ENCODE measurements around the gene SCGN.

The SCGN gene

DNA sequence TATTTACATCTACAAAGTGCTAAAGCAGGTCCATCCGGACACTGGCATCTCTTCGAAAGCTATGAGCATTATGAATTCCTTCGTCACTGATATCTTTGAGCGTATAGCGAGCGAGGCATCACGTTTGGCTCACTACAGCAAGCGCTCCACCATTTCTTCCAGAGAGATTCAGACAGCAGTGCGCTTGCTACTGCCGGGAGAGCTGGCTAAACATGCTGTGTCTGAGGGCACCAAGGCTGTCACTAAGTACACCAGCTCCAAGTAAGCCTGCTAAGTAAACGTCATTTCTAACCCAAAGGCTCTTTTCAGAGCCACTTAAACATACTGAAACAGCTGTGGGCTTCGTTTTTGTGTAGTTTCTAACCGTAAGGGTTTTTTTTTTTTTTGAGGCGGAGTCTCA is 75.0 kb downstream of the SCGN start:
- TF ChIP-seq, protein P1, sequence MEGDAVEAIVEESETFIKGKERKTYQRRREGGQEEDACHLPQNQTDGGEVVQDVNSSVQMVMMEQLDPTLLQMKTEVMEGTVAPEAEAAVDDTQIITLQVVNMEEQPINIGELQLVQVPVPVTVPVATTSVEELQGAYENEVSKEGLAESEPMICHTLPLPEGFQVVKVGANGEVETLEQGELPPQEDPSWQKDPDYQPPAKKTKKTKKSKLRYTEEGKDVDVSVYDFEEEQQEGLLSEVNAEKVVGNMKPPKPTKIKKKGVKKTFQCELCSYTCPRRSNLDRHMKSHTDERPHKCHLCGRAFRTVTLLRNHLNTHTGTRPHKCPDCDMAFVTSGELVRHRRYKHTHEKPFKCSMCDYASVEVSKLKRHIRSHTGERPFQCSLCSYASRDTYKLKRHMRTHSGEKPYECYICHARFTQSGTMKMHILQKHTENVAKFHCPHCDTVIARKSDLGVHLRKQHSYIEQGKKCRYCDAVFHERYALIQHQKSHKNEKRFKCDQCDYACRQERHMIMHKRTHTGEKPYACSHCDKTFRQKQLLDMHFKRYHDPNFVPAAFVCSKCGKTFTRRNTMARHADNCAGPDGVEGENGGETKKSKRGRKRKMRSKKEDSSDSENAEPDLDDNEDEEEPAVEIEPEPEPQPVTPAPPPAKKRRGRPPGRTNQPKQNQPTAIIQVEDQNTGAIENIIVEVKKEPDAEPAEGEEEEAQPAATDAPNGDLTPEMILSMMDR (IDR thresholded peaks at IDR 0.05; ENCODE audit: low read depth, low read length, missing control alignments): no peak
- no peak for DNase-seq (ENCODE audit: low read depth)
- no peak overlapping the region for H3K4me3 ChIP-seq (ENCODE audit: low read depth, low read length)

- H3K4me3 ChIP-seq (ENCODE audit: low read depth, low read length): no peak overlapping the region
- TF ChIP-seq, protein P1 (IDR thresholded peaks at IDR 0.05; ENCODE audit: low read depth, low read length, missing control alignments): no peak
- no peak for DNase-seq (ENCODE audit: low read depth)
These were observed 78.9 kb downstream of the SCGN start for GRCh38 chr6:25730907-25731306.

DNA sequence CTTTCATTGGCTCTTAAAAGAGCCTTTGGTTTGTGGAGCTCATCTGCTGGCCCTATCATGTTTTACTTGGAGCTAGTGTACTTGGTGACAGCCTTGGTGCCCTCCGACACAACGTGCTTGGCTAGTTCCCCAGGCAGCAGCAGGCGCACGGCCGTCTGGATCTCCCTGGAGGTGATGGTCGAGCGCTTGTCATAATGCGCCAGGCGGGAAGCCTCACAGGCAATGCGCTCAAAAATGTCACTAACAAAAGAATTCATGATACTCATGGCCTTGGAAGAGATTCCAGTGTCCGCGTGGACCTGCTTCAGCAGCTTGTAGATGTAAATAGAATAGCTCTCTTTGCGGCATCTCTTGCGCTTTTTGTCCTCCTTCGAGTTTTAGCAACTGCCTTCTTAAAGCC is 79.7 kb downstream of the SCGN start:
- DNase-seq (ENCODE audit: low read depth): no peak
- TF ChIP-seq, protein P1 (IDR thresholded peaks at IDR 0.05; ENCODE audit: low read depth, low read length, missing control alignments): no peak
- H3K4me3 ChIP-seq (ENCODE audit: low read depth, low read length): no peak overlapping the region

- TF ChIP-seq, protein P1 (IDR thresholded peaks at IDR 0.05; ENCODE audit: low read depth, low read length, missing control alignments): no peak
- no peak overlapping the region for H3K4me3 ChIP-seq (ENCODE audit: low read depth, low read length)
- no peak for DNase-seq (ENCODE audit: low read depth)
These were observed 80.6 kb downstream of the SCGN start for GRCh38 chr6:25732468-25733198.

GRCh38 chr6:25735261-25735660 is 83.2 kb downstream of the SCGN start:
- no peak for DNase-seq (ENCODE audit: low read depth)
- TF ChIP-seq, protein P1 (IDR thresholded peaks at IDR 0.05; ENCODE audit: low read depth, low read length, missing control alignments): no peak
- no peak overlapping the region for H3K4me3 ChIP-seq (ENCODE audit: low read depth, low read length)

- TF ChIP-seq, protein P1 (IDR thresholded peaks at IDR 0.05; ENCODE audit: low read depth, low read length, missing control alignments): no peak
- H3K4me3 ChIP-seq (ENCODE audit: low read depth, low read length): no peak overlapping the region
- no peak for DNase-seq (ENCODE audit: low read depth)
These were observed 91.9 kb downstream of the SCGN start for GRCh38 chr6:25743868-25744267.

GRCh38 chr6:25745836-25746235 is 93.8 kb downstream of the SCGN start:
- no peak for DNase-seq (ENCODE audit: low read depth)
- no peak overlapping the region for H3K4me3 ChIP-seq (ENCODE audit: low read depth, low read length)
- TF ChIP-seq, protein P1 (IDR thresholded peaks at IDR 0.05; ENCODE audit: low read depth, low read length, missing control alignments): no peak
